PC-9 (cell line): Measurements from ENCODE around the gene GNB1. TPM values are rescaled to one million over a fixed set of nuclear protein-coding genes. Genes with fewer than 3 reads are reported as not detected.

Experiments
- BruUV-seq: library from RNA; stranded (reverse); fragments of 400-500 nt; replicated peaks from 2 replicates; lab custom pipeline; 2021; lab: Mats Ljungman, UMichigan
- CTCF ChIA-PET: fragments of 300-600 bp; sonication (Branson Sonifier 250); formaldehyde crosslinking; loops from one replicate; lab custom pipeline; 2022; ENCODE audit warnings: antibody characterized with exemption; lab: Charles Lee
- POLR2A ChIA-PET: fragments of 300-600 bp; sonication (Branson Sonifier 250); formaldehyde crosslinking; loops from one replicate; lab custom pipeline; 2022; ENCODE audit warnings: antibody characterized with exemption; ENCODE audit not compliant: unreplicated experiment; lab: Charles Lee
- DNase-seq, 2 experiments: peaks; one replicate each; pipeline versions ENCODE4 v3.0.0 to v3.0.0-alpha.2; 2015 to 2022; ENCODE audit warnings: mixed read lengths in 1 of 2
- H2AFZ ChIP-seq: fragments of 200-600 bp; sonication (generic); 2 replicates; pipeline ENCODE4 v1.8.1; 2017; ENCODE audit warnings: antibody characterized with exemption
- H3F3A ChIP-seq: fragments of 200-600 bp; sonication (generic); 2 replicates; pipeline ENCODE4 v1.8.1; 2017; ENCODE audit warnings: antibody characterized with exemption, mild to moderate bottlenecking, low read depth; ENCODE audit not compliant: insufficient read depth
- H3K27ac ChIP-seq: fragments of 200-600 bp; sonication (generic); 2 replicates; pipeline ENCODE4 v1.6.1; 2016; ENCODE audit warnings: mixed run types
- H3K27me3 ChIP-seq: fragments of 200-600 bp; sonication (generic); 2 replicates; pipeline ENCODE4 v1.6.1; 2016; ENCODE audit warnings: low read depth, mixed run types; ENCODE audit not compliant: insufficient read depth
- H3K36me3 ChIP-seq: fragments of 200-600 bp; sonication (generic); 2 replicates; pipeline ENCODE4 v1.6.1; 2016; ENCODE audit warnings: low read depth, mixed run types
- H3K4me1 ChIP-seq: fragments of 200-600 bp; sonication (generic); replicated peaks from 2 replicates; pipeline ENCODE4 v1.6.1; 2016; ENCODE audit warnings: mixed run types; ENCODE audit not compliant: insufficient read depth
- H3K4me2 ChIP-seq: fragments of 200-600 bp; sonication (generic); 2 replicates; pipeline ENCODE4 v1.6.1; 2017; ENCODE audit warnings: mixed run types
- H3K4me3 ChIP-seq: fragments of 200-600 bp; sonication (generic); 2 replicates; pipeline ENCODE4 v1.6.1; 2016; ENCODE audit warnings: mixed run types
- H3K79me2 ChIP-seq: fragments of 200-600 bp; sonication (generic); 2 replicates; pipeline ENCODE4 v1.6.1; 2017; ENCODE audit warnings: low read depth, mixed run types
- H3K9me2 ChIP-seq: fragments of 200-600 bp; sonication (generic); 2 replicates; pipeline ENCODE4 v1.8.1; 2017; ENCODE audit warnings: mild to moderate bottlenecking; ENCODE audit not compliant: insufficient read depth
- H3K9me3 ChIP-seq: fragments of 200-600 bp; sonication (generic); 2 replicates; pipeline ENCODE4 v1.8.1; 2016; ENCODE audit warnings: low read depth; ENCODE audit not compliant: insufficient read depth
- H4K20me1 ChIP-seq: fragments of 200-600 bp; sonication (generic); 2 replicates; pipeline ENCODE4 v1.8.1; 2017; ENCODE audit not compliant: insufficient read depth
- CTCF ChIP-seq: fragments of 200-600 bp; sonication (generic); conservative IDR thresholded peaks from 2 replicates; pipeline ENCODE4 v1.6.1; 2017; ENCODE audit warnings: mixed run types, antibody characterized with exemption, mild to moderate bottlenecking, moderate library complexity
- EZH2 ChIP-seq: fragments of 200-600 bp; sonication (generic); IDR thresholded peaks from 2 replicates; pipeline ENCODE4 v1.8.0; 2017; ENCODE audit warnings: antibody characterized with exemption, low read depth
- intact Hi-C: fragments of 100-400 bp; cut with micrococcal nuclease; formaldehyde crosslinking; loops from one replicate; pipeline ENCODE4 v1.10.0; 2022; ENCODE audit not compliant: unreplicated experiment
- total RNA-seq: library from RNA; stranded (reverse); gene quantifications from 2 replicates; pipeline ENCODE4 v1.2.3, GENCODE V29; 2021

GNB1 gene
- total RNA-seq, 1 experiment from 2014 or later, result 286 TPM

- H3F3A ChIP-seq, result peaks cover 6% of the 10 kb centered on the region; the same call in 1 of the 2 replicates
- ChIA-PET CTCF (no interaction called here), POLR2A (no interaction called here)
- H3K9me3 ChIP-seq, result no peaks in the 10 kb centered on the region
- no peak overlapping the region for H3K4me2 ChIP-seq
- BruUV-seq, result no TSS peak
- H2AFZ ChIP-seq, result no peak overlapping the region
- intact Hi-C loops, result no loop called here
- 0 out of 2 replicates have a peak, but pooled peaks cover 14% of the 10 kb centered on the region for H3K27me3 ChIP-seq
- H3K36me3 ChIP-seq, result no peaks in the 10 kb centered on the region
- no peak overlapping the region for H3K4me3 ChIP-seq
- H4K20me1 ChIP-seq, result no peaks in the 10 kb centered on the region
- TF ChIP-seq CTCF (no peak), EZH2 (no peak)
- H3K79me2 ChIP-seq, result no peaks in the 10 kb centered on the region
- no peak for DNase-seq
- H3K4me1 ChIP-seq, result peaks cover 9% of the 10 kb centered on the region; the same call in 1 of the 2 replicates
- H3K27ac ChIP-seq, result no peak overlapping the region
- H3K9me2 ChIP-seq, result no peaks in the 10 kb centered on the region
These were observed 29.9 kb upstream of the GNB1 start for GRCh38 chr1:1920608-1921458.

- no peaks in the 10 kb centered on the region for H3K9me2 ChIP-seq
- peak overlapping the region; percentile 89 for H3K4me2 ChIP-seq
- H3K27ac ChIP-seq, result no peak overlapping the region
- TF ChIP-seq EZH2, result no peak
- no peak for TF ChIP-seq CTCF
- H3K4me1 ChIP-seq, result peaks cover 9% of the 10 kb centered on the region; the same call in 1 of the 2 replicates
- H4K20me1 ChIP-seq, result no peaks in the 10 kb centered on the region
- DNase-seq, result no peak
- intact Hi-C loops, result no loop called here
- H3K9me3 ChIP-seq, result no peaks in the 10 kb centered on the region
- ChIA-PET POLR2A (no interaction called here), CTCF (interaction anchor here (0.6 kb wide), 1 partner anchor 954 kb away, joined by 3 read pairs; the partner anchor contains the start of gene PLEKHN1)
- H3K27me3 ChIP-seq, result 0 out of 2 replicates have a peak, but pooled peaks cover 7% of the 10 kb centered on the region
- peaks cover 6% of the 10 kb centered on the region; the same call in 1 of the 2 replicates for H3F3A ChIP-seq
- H3K4me3 ChIP-seq, result no peak overlapping the region; the same call in 1 of the 2 replicates
- BruUV-seq, result no TSS peak
- H3K36me3 ChIP-seq, result no peaks in the 10 kb centered on the region
- no peak overlapping the region for H2AFZ ChIP-seq
- no peaks in the 10 kb centered on the region for H3K79me2 ChIP-seq
These were observed 29.2 kb upstream of the GNB1 start for GRCh38 chr1:1920057-1920607.

GRCh38 chr1:1919304-1920056 lies 28.6 kb upstream of the GNB1 start:
- H3K9me2 ChIP-seq, result no peaks in the 10 kb centered on the region
- POLR2A ChIA-PET, result no interaction called here
- CTCF ChIA-PET, result interaction anchor here (0.5 to 0.6 kb wide), 2 partner anchors 11 to 953 kb away, joined by 3 to 8 read pairs; partner anchors contain the start of gene PLEKHN1

More at GRCh38 chr1:1919304-1920056, 28.6 kb upstream of the GNB1 start:
- TF ChIP-seq EZH2, result no peak
- no peaks in the 10 kb centered on the region for H3K9me3 ChIP-seq
- H3K79me2 ChIP-seq, result no peaks in the 10 kb centered on the region
- H3K27me3 ChIP-seq, result 0 out of 2 replicates have a peak, but pooled peaks cover 1% of the 10 kb centered on the region
- no peaks in the 10 kb centered on the region for H4K20me1 ChIP-seq
- peak overlapping the region; percentile 86 for H2AFZ ChIP-seq
- peak overlapping the region; percentile 78; the same call in 1 of the 2 replicates for H3K4me3 ChIP-seq
- BruUV-seq, result no TSS peak
- peak; percentile 88 to 99 for DNase-seq
- H3K36me3 ChIP-seq, result no peaks in the 10 kb centered on the region
- peak overlapping the region; percentile 89 for H3K4me2 ChIP-seq
- H3F3A ChIP-seq, result peaks cover 6% of the 10 kb centered on the region; the same call in 1 of the 2 replicates
- H3K4me1 ChIP-seq, result peaks cover 9% of the 10 kb centered on the region; the same call in 1 of the 2 replicates
- H3K27ac ChIP-seq, result no peak overlapping the region
- intact Hi-C loops, result loop anchor here (2.0 kb wide), 1 partner anchor 215 kb away; no protein-coding TSS in a partner anchor
